NCI-H345 (cell line): ENCODE data around the gene HOXA6.

Experiments used
- DNase-seq: peaks from one replicate; lab custom pipeline; 2025; lab: John Stamatoyannopoulos, UW

Gene HOXA6

GRCh38 chr7:27122077-27122910 lies 25.3 kb downstream of the HOXA6 start:
- no peak for DNase-seq

- no peak for DNase-seq
Observed at GRCh38 chr7:27121684-27122076, 25.9 kb downstream of the HOXA6 start.

DNA sequence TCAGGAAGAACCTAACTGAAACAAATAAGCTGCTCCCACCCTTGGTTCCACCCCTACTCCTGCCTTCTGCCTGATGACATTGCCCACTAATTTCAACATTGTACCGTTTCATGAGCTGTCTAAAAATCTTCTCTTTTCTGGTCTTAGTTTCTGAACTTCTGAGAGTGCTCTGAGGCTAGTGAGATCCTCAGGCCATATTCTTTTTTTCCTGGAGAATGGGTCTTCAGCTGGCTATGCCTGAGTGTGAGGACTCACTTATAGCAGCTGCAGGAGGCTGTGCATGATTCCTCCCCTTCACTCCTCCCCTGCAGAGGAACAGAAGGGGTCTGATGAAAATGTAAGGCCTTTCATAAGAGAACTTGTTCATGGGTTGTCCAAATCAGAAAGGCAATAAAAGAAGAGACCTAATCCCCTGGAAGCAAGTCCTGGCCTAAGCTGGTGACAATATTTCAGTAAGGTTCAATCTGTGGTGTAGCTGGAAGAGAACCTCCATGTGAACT lies 28.1 kb downstream of the HOXA6 start:
- DNase-seq: no peak

GRCh38 chr7:27118580-27118979 lies 29.0 kb downstream of the HOXA6 start:
- DNase-seq: no peak

DNA sequence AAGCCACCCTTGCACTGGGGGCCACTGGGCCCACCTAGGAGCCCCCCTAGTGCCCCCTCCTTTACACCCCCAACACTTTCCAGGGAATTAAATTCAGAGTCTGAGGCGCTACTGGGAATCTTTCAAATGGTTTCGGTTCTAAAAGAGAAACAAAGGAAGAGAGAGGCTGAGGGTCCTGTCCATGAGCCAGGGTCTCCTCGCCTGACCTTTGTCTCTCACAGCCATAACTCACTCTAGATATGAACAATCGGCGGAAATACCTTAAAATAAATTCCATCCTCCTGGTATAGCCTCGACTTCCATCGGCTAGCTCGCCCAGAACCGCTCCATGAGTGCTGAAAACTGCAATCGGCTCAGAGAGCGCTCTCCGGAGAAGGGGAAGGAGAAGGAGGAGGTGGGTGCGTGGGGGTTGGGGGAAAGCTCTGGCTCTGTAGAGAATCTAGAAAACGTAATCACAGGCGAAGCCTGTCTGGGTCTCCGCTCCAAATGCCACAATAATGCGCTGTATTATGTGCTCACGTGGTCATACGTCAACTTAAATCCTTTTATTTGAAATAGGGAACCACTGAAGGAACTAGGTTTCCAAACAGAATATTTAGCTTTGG lies 29.6 kb downstream of the HOXA6 start:
- no peak for DNase-seq

GRCh38 chr7:27116962-27117886 lies 30.4 kb downstream of the HOXA6 start:
- DNase-seq: no peak

- DNase-seq: no peak
Observed at GRCh38 chr7:27116031-27116961, 31.3 kb downstream of the HOXA6 start.

- DNase-seq: no peak
Observed at GRCh38 chr7:27115221-27116026, 32.1 kb downstream of the HOXA6 start.

GRCh38 chr7:27114881-27115220 lies 32.7 kb downstream of the HOXA6 start:
- no peak for DNase-seq

- DNase-seq: no peak
Observed at GRCh38 chr7:27113991-27114769, 33.4 kb downstream of the HOXA6 start.

DNA sequence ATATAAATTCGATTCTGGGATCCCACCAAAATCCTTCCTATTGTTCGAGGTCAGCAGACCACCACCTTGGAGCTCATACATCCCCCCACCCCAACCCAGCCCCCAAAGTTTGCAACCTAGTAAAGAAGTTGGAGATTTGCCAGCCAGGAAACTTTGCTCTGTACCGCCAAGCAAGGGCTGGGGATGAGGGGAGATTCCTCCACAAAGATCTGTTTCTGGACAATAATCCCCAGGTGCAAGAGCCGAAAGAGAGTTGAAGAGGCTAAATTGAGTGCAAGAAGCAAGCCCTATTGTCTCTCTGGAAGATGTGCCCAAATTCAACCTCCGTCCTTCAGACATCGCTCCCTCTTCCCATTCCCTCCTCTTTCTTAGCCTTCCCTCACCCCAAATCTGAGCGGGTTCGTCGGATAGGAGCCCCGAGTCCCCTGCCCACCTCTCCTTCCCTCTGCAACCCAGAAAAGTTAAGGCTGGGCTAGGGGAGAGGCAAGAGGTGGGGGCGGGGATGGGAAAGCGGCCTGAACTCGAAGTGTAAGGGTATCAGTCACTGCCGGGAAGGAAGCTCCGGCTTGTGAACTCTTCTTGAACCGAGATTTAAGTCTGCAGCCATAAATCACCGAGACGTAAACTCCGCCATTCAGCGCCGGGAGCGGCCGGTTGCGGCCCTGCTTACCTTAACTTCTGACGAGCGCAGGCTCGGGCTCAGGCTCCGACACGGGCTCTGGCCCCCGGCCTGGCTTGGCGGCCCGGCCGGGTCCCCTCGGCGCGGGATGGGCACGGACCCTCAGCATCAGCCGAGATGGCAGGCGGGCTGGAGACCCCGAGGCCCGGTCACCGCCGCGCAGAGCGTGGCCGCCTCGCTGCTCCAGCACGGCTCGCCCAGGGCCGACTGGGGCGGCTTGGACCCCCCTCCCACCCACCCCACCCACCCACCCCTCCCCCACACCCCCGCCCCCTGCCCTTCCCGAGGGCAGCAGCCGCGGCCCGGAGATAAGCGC lies 34.3 kb downstream of the HOXA6 start:
- DNase-seq: no peak

- no peak for DNase-seq
Observed at GRCh38 chr7:27112361-27112760, 35.2 kb downstream of the HOXA6 start.

- no peak for DNase-seq
Observed at GRCh38 chr7:27111751-27112277, 35.8 kb downstream of the HOXA6 start.

GRCh38 chr7:27111042-27111750 lies 36.4 kb downstream of the HOXA6 start:
- DNase-seq: no peak

- DNase-seq: no peak
Observed at GRCh38 chr7:27110186-27111031, 37.2 kb downstream of the HOXA6 start.

GRCh38 chr7:27109466-27110185 lies 37.9 kb downstream of the HOXA6 start:
- DNase-seq: no peak
